Measurements from ENCODE around the gene DISP3. TPM values are rescaled to one million over a fixed set of nuclear protein-coding genes. Genes with fewer than 3 reads are reported as not detected.

The DISP3 gene
- total RNA-seq, 3 donors from 2014 or later (not counting 1 experiment from before 2014, with no cell fraction given): 0.24 to 0.68 (median 0.60) TPM

DNA sequence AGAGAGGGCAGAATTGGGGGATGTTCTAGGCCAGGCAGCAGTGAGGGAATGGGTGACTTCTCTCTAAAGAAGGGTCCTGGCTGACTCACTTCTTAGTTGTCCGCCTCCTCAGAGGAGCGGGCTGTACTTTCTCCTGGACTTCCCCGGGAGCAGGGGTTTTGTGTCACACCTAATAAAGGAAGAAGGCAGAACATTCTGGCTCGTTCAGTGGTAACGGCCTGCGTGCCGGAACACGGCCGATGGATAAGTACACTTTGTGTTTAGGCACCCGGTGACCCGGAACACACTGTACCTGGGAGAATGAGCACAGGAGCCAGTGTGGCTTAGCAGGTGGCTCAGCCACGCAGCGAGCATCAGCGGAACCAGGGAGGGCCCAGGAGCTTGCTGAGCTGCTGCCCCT is 90.6 kb downstream of the DISP3 start:
- Histone ChIP-seq H3K36me3 (ENCODE audit: control insufficient read depth, insufficient read depth, low read length) (no peaks in the 10 kb centered on the region), H3K4me3 (ENCODE audit: low read length) (no peak overlapping the region), H3K27ac (ENCODE audit: low read length) (no peak overlapping the region), H3K27me3 (ENCODE audit: control insufficient read depth, insufficient read depth, low read length) (no peaks in the 10 kb centered on the region), H3K9me3 (ENCODE audit: control insufficient read depth, insufficient read depth, low read length) (no peaks in the 10 kb centered on the region), H3K4me1 (ENCODE audit: control insufficient read depth, insufficient read depth, low read length) (no peaks in the 10 kb centered on the region)
- H3K27me3 Mint-ChIP-seq (ENCODE audit: low read depth in 2 of 2): peaks cover 5 to 7% of the 10 kb centered on the region in 2 donors
- no peaks in the 10 kb centered on the region for H3K36me3 Mint-ChIP-seq
- intact Hi-C loops (cut with micrococcal nuclease): no loop called here
- no peak overlapping the region for H3K4me3 Mint-ChIP-seq
- TF ChIP-seq, protein P1, sequence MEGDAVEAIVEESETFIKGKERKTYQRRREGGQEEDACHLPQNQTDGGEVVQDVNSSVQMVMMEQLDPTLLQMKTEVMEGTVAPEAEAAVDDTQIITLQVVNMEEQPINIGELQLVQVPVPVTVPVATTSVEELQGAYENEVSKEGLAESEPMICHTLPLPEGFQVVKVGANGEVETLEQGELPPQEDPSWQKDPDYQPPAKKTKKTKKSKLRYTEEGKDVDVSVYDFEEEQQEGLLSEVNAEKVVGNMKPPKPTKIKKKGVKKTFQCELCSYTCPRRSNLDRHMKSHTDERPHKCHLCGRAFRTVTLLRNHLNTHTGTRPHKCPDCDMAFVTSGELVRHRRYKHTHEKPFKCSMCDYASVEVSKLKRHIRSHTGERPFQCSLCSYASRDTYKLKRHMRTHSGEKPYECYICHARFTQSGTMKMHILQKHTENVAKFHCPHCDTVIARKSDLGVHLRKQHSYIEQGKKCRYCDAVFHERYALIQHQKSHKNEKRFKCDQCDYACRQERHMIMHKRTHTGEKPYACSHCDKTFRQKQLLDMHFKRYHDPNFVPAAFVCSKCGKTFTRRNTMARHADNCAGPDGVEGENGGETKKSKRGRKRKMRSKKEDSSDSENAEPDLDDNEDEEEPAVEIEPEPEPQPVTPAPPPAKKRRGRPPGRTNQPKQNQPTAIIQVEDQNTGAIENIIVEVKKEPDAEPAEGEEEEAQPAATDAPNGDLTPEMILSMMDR (IDR thresholded peaks at IDR 0.05): no peak
- ATAC-seq: no peak
- H3K4me1 Mint-ChIP-seq: no peaks in the 10 kb centered on the region
- no peak for DNase-seq
- H3K9me3 Mint-ChIP-seq: no peaks in the 10 kb centered on the region
- H3K27ac Mint-ChIP-seq: no peak overlapping the region
- WGBS (ENCODE audit: insufficient coverage): 90% methylated on average over 14 of the region's 14 CpGs

DNA sequence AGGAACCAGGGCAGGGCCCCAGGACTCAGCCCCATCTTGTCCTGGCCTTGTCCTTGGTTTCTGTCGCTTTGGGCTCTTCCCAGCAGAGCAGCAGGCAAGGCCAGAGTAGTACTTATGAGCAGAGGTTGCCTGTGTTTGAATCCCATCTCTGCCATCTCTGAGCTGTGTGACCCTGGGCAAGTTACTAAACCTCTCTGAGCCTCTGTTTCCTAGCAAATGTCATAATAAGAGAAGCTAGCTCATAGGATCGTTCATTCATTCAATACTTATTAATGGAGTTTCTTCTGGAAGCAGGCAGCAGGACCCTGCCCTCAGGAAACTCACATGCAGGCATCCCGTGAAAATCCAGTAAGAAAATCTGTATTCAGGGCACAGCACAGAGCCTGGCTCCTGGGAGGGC is 91.0 kb downstream of the DISP3 start:
- intact Hi-C loops (cut with micrococcal nuclease): no loop called here
- DNase-seq (no peak), ATAC-seq (no peak)
- H3K36me3 Mint-ChIP-seq: no peaks in the 10 kb centered on the region
- no peaks in the 10 kb centered on the region for H3K36me3 ChIP-seq (ENCODE audit: control insufficient read depth, insufficient read depth, low read length)
- no peaks in the 10 kb centered on the region for H3K9me3 ChIP-seq (ENCODE audit: control insufficient read depth, insufficient read depth, low read length)
- no peak overlapping the region for H3K4me3 Mint-ChIP-seq
- H3K27me3 Mint-ChIP-seq (ENCODE audit: low read depth in 2 of 2): peaks cover 5 to 7% of the 10 kb centered on the region in 2 donors
- H3K27ac ChIP-seq (ENCODE audit: low read length): no peak overlapping the region
- H3K4me1 Mint-ChIP-seq: no peaks in the 10 kb centered on the region
- H3K9me3 Mint-ChIP-seq: no peaks in the 10 kb centered on the region
- TF ChIP-seq, protein P1 (IDR thresholded peaks at IDR 0.05): no peak
- no peak overlapping the region for H3K4me3 ChIP-seq (ENCODE audit: low read length)
- H3K27me3 ChIP-seq (ENCODE audit: control insufficient read depth, insufficient read depth, low read length): no peaks in the 10 kb centered on the region
- whole genome bisulfite sequencing (ENCODE audit: insufficient coverage): 90% methylated on average over 3 of the region's 3 CpGs
- H3K4me1 ChIP-seq (ENCODE audit: control insufficient read depth, insufficient read depth, low read length): no peaks in the 10 kb centered on the region
- no peak overlapping the region for H3K27ac Mint-ChIP-seq

DNA sequence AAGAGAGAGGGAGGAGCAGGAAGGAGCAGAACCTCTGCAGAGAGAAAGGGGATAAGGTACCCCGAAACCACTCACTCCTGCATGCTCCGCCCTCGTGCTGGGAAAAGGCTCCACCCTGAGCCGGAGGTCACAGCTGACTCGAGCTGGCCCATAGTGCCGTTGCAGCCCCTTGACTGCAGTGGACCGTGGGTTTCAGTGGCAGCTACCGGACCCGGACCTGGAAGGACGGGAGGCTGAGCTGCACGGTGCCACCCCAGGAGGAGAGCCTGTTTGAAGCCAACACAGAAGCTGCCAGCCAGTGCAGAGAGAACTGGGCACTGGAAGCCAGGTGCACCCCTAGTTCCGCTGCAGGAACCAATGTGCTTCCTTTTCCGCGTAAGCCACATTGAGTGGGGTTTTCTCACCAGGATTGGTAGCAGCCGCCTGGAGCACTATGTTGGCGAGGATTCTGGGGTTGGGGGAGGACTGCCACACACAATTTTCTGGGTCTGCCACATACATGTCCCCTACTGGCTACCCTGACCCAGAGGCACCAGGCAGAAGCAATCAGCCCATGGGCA is 91.9 kb downstream of the DISP3 start:
- Histone ChIP-seq H3K9me3 (ENCODE audit: control insufficient read depth, insufficient read depth, low read length) (no peaks in the 10 kb centered on the region), H3K27me3 (ENCODE audit: control insufficient read depth, insufficient read depth, low read length) (no peaks in the 10 kb centered on the region), H3K4me3 (ENCODE audit: low read length) (no peak overlapping the region), H3K36me3 (ENCODE audit: control insufficient read depth, insufficient read depth, low read length) (no peaks in the 10 kb centered on the region), H3K27ac (ENCODE audit: low read length) (no peak overlapping the region), H3K4me1 (ENCODE audit: control insufficient read depth, insufficient read depth, low read length) (no peaks in the 10 kb centered on the region)
- intact Hi-C loops (cut with micrococcal nuclease): no loop called here
- Mint-ChIP-seq H3K4me3 (no peak overlapping the region), H3K27ac (no peak overlapping the region), H3K27me3 (ENCODE audit: low read depth in 2 of 2) (peaks cover 5 to 7% of the 10 kb centered on the region in 2 donors), H3K4me1 (no peaks in the 10 kb centered on the region), H3K36me3 (no peaks in the 10 kb centered on the region), H3K9me3 (no peaks in the 10 kb centered on the region)
- TF ChIP-seq, protein P1 (IDR thresholded peaks at IDR 0.05): no peak
- ATAC-seq (no peak), DNase-seq (no peak)
- WGBS (ENCODE audit: insufficient coverage): 22% methylated on average over 16 of the region's 16 CpGs

Measured in natural killer cell (primary cell).